GM12892 (cell line): ENCODE data around the gene TPCN1.
A peak's percentile ranks its signal among the peaks of the same experiment; 100 is the strongest.

ENCODE experiments used
- DNase-seq: peaks from one replicate; pipeline ENCODE4 v3.0.0; 2011; ENCODE audit not compliant: insufficient read length
- FAIRE-seq: peaks from 2 replicates; lab custom pipeline; 2011; peaks lifted over from hg19 to GRCh38; lab: Jason Lieb, UNC
- POLR2A ChIP-seq: IDR thresholded peaks from 2 replicates; pipeline ENCODE4 v1.6.1; 2011; ENCODE audit warnings: low read depth, low read length, control low read depth
- POLR2AphosphoS5 ChIP-seq: IDR thresholded peaks from 2 replicates; pipeline ENCODE4 v1.6.1; 2011; ENCODE audit warnings: low read depth, low read length, control low read depth
- TAF1 ChIP-seq: IDR thresholded peaks from 2 replicates; pipeline ENCODE4 v1.6.1; 2011; ENCODE audit warnings: low read depth, mild to moderate bottlenecking, control low read depth, low read length, borderline replicate concordance

The TPCN1 gene

DNA sequence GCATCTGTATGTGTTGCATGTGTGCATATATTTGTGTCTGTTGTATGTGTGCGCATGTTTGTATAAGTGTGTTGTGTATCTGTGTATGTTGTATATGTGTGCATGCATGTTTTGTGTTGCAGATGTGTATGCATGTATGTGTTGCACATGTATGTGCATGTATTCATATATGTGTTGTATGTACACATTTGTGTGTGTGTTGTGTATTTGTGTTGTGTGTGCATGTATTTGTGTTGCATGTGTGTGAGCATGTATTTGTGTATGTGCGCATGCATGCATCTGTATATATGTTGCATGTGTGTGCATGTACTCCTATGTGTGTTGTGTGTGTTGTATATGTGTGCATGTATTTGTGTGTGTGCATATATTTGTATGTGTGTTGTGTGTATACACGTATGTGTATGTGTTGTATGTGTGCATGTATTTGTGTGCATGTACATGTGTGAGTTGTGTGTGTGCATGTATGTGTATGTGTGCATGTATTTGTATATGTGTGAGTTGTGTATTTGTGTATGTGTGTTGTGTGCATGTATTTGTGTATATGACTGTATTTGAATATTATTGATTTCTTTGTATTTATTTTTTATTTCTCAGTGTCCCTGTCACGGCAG is 96.9 kb downstream of the TPCN1 start:
- DNase-seq = no peak
- TF ChIP-seq POLR2A = no peak
- TF ChIP-seq POLR2AphosphoS5 = no peak
- TF ChIP-seq TAF1 = no peak
- FAIRE-seq = peak; percentile 67

DNA sequence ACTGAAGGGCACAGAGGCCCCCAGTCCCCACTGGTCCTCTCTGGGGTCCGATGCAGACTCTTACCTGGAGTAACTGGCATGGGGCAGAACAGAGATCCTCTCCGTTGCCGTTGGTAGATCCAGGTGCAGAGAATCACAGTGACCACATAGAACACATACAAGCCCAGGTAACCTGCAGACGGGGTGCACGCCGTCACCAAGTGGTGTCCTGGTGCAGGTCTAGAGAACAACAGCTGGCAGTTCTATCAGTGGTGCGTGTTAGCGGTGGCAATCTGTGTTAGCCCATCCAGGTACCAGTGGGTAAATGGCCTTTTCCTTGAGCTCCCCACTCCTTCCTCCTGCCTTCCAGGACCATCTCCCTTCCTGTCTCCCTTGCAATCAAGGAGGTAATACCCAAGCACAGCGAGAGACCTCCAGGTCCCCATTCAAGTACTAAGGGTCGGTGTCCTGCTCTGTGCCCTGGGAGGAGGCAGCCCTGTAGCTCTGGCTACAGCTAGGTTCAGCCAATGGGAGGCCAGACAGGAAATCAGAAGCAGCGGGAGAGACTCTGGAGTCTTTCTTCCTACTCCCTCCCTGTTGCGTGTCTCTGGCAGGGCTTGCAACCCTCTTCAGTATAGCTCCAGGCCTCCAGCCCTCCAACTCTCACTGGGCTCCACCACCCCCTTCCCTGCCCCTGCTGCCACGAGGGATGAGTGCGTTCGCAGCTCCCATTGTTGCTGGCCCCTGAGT is 97.8 kb downstream of the TPCN1 start:
- TF ChIP-seq TAF1 (no peak), POLR2A (no peak)
- DNase-seq = no peak
- FAIRE-seq = no peak

GRCh38 chr12:113320401-113320800 is 99.1 kb downstream of the TPCN1 start:
- DNase-seq (no peak), FAIRE-seq (no peak)
- TF ChIP-seq POLR2A = no peak
- TF ChIP-seq TAF1 = no peak
- no peak for TF ChIP-seq POLR2AphosphoS5

DNA sequence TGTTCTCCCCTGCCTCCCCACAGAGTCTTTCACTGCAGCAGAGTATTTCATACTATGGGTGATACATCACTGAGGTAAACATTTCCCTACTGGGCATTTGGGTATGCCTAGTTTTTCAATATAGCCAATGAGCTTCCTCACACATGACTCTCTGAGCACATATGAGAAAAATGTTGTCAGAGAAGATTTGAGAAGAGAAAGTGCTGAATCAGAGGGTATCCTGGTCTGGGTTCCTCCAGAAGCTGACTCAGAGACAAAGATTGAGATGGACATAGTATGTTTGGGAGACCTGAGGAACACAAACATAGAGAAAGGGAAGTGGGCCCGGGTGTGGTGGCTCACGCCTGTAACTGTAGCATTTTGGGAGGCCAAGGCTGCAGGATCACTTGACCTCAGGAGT is 101.1 kb downstream of the TPCN1 start:
- no peak for FAIRE-seq
- no peak for DNase-seq
- no peak for TF ChIP-seq POLR2AphosphoS5
- no peak for TF ChIP-seq POLR2A
- TF ChIP-seq TAF1 = no peak

- DNase-seq = no peak
- FAIRE-seq = no peak
- TF ChIP-seq POLR2AphosphoS5 (no peak), TAF1 (no peak), POLR2A (no peak)
Observed at GRCh38 chr12:113325916-113326315, 104.7 kb downstream of the TPCN1 start.

GRCh38 chr12:113326775-113327395 is 105.6 kb downstream of the TPCN1 start:
- DNase-seq (no peak), FAIRE-seq (no peak)
- TF ChIP-seq POLR2A = no peak
- TF ChIP-seq TAF1 = no peak
- TF ChIP-seq POLR2AphosphoS5 = no peak

DNA sequence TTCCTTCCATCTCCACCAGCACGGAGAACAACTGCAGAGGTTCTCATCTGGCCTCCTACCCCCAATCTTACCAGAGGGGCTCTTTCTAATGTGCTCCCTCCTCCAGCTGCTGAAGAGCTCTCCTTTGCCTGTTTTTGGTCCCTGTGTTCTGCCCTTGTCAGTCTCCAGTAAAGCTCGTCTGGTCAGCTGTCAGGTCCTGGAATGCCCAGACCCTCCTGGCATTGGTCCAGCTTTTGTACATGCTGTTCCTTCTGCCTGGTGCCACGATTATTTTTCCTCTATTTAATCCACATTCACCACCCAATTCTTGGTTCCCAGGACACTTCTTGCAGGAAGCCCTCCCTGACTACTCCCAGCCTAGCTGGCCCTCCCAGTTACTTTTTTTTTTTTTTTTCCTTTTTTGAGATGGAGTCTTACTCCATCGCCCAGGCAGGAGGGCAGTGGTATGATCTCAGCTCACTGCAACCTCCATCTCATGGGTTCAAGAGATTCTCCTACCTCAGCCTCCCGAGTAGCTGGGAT is 107.2 kb downstream of the TPCN1 start:
- FAIRE-seq (no peak), DNase-seq (no peak)
- TF ChIP-seq TAF1 (no peak), POLR2AphosphoS5 (no peak), POLR2A (no peak)

DNA sequence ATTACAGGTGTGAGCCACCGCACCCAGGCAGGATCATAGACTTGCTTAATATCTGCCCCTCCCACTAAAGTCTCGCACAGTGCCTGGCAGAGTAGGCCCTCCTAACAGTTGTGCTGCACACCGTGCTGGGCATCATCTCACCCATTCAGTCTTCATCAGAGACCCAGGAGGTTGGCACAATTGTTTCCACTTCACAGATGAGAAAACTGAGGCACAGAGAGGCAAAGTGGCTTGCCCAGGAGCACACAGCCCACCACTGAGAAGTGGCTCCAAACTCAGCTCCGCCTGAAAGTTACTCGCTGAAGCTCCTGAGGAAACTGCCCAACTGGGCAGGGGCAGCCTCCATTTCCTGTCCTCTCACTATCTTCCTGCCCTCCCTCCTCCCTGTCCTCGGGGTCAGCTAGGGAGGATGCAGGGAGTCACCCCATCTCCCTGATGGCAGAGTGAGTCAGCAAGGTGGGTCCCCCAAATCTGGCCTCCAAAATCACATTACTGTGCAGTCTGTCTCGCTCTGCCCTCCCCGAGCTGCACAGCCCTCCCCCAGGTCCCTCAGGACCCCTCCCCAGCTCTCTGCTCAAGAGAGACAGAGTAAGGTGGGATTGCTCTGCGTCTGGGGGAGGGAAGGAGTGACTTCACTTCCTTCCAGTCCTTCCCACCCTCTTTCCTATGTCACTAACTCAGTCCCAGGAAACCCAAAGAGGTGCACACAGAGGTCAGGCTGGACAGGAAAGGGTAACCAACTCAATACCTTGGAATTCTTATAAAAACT is 107.9 kb downstream of the TPCN1 start:
- TF ChIP-seq TAF1 (no peak), POLR2AphosphoS5 (no peak), POLR2A (no peak)
- DNase-seq (no peak), FAIRE-seq (no peak)

- TF ChIP-seq TAF1 (no peak), POLR2A (no peak), POLR2AphosphoS5 (no peak)
- DNase-seq (no peak), FAIRE-seq (no peak)
Observed at GRCh38 chr12:113329791-113330417, 108.6 kb downstream of the TPCN1 start.

GRCh38 chr12:113330505-113330904 is 109.2 kb downstream of the TPCN1 start:
- no peak for DNase-seq
- FAIRE-seq = no peak
- TF ChIP-seq POLR2AphosphoS5 (no peak), TAF1 (no peak), POLR2A (no peak)
